ENCODE measurements around the gene TSPAN32. TPM values are rescaled to one million over a fixed set of nuclear protein-coding genes. Genes with fewer than 3 reads are reported as not detected.

Gene TSPAN32
- total and polyA plus RNA-seq, 10 of the 15 experiments (the other 5 are each of a cell fraction or from before 2014, with no cell fraction given), result 0.08 TPM; not detected in 9

GRCh38 chr11:2313051-2313951 is 11.5 kb downstream of the TSPAN32 start:
- no peaks in the 10 kb centered on the region for H3K27me3 ChIP-seq (replicated peaks in 1 of 2; ENCODE audit: control insufficient read depth in 2 of 2, insufficient read depth in 2 of 2, low read length in 1 of 2)

DNA sequence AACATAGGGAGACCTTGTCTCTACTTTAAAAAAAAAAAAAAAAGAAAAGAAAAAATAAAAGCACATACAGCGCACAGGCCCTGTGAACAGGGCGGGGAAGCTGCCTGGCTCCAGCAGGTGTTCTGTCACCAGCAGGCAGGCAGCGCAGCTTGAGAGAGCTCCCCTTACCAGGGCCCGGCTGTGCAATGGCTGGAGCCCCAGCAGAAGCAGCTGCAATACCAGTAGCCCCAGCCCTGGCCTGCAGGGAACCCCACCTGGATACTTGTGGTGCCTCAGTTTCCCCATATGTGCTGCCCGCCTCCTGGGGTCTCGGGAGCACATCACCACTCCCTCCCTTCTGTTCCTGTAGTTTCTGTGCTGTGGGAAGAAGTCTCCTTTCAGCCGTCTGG is 12.3 kb downstream of the TSPAN32 start:
- SMC1A ChIA-PET (ENCODE audit: uncharacterized antibody, unreplicated experiment), result no interaction called here
- TF ChIP-seq ZBED1 (IDR thresholded peaks at IDR 0.05; ENCODE audit: borderline replicate concordance) (no peak), CEBPB (IDR thresholded peaks at IDR 0.05; ENCODE audit: borderline replicate concordance in 1 of 2, low read depth in 2 of 2, low read length in 2 of 2) (no peak), ZNF217 (IDR thresholded peaks at IDR 0.05) (no peak), SUZ12 (IDR thresholded peaks at IDR 0.05; ENCODE audit: unreplicated experiment) (no peak), IRF5 (IDR thresholded peaks at IDR 0.05; ENCODE audit: borderline replicate concordance) (no peak), TARDBP (IDR thresholded peaks at IDR 0.05; ENCODE audit: borderline replicate concordance) (no peak)
- Histone ChIP-seq H3K9ac (ENCODE audit: control insufficient read depth, insufficient read depth, low read length) (no peak overlapping the region), H3K36me3 (ENCODE audit: control insufficient read depth in 2 of 2, insufficient read depth in 2 of 2, low read length in 1 of 2) (no peaks in the 10 kb centered on the region), H2AFZ (ENCODE audit: control insufficient read depth, low read depth, low read length) (no peak overlapping the region), H3K4me1 (ENCODE audit: control insufficient read depth, insufficient read depth, low read length) (no peaks in the 10 kb centered on the region), H3K27ac (ENCODE audit: control insufficient read depth, insufficient read depth) (no peak overlapping the region), H3K4me3 (no peak overlapping the region), H4K20me1 (ENCODE audit: control insufficient read depth, insufficient read depth) (no peaks in the 10 kb centered on the region), H3K9me3 (replicated peaks; ENCODE audit: control insufficient read depth, insufficient read depth, low read length) (no peaks in the 10 kb centered on the region), H3K4me2 (ENCODE audit: control insufficient read depth, insufficient read depth) (no peak overlapping the region), H3K27me3 (replicated peaks in 1 of 2; ENCODE audit: control insufficient read depth in 2 of 2, insufficient read depth in 2 of 2, low read length in 1 of 2) (no peaks in the 10 kb centered on the region), H3K79me2 (ENCODE audit: control insufficient read depth, insufficient read depth, low read length) (no peaks in the 10 kb centered on the region)
- CTCF ChIA-PET, result interaction anchor here (1.4 kb wide), 1 partner anchor 107 kb away, joined by 3 read pairs; no protein-coding TSS in a partner anchor
- DNase-seq (ENCODE audit: low read depth, low spot score) (no peak), ATAC-seq (no peak), FAIRE-seq (no peak)
- BruUV-seq (replicated peaks), result no TSS peak
- POLR2A ChIA-PET, result no interaction called here
- RAD21 ChIA-PET (ENCODE audit: unreplicated experiment), result no interaction called here
- 35% methylated on average over 7 of the region's 7 CpGs for WGBS (ENCODE audit: insufficient coverage, insufficient replicate concordance, low lambda C conversion rate, missing lambda C conversion rate)
- intact Hi-C loops (cut with micrococcal nuclease; ENCODE audit: unreplicated experiment) (no loop called here), in situ Hi-C loops (cut with MboI) (loop anchor here (5.0 kb wide), 1 partner anchor 103 kb away; no protein-coding TSS in a partner anchor)

More at GRCh38 chr11:2313051-2313951, 11.5 kb downstream of the TSPAN32 start:
- no peak overlapping the region for H3K9ac ChIP-seq (ENCODE audit: control insufficient read depth, insufficient read depth, low read length)
- in situ Hi-C loops (cut with MboI) (loop anchor here (5.0 kb wide), 1 partner anchor 104 kb away; no protein-coding TSS in a partner anchor), intact Hi-C loops (cut with micrococcal nuclease; ENCODE audit: unreplicated experiment) (no loop called here)
- POLR2A ChIA-PET, result no interaction called here
- H3K9me3 ChIP-seq (replicated peaks; ENCODE audit: control insufficient read depth, insufficient read depth, low read length), result no peaks in the 10 kb centered on the region
- no TSS peak for BruUV-seq (replicated peaks)
- H3K36me3 ChIP-seq (ENCODE audit: control insufficient read depth in 2 of 2, insufficient read depth in 2 of 2, low read length in 1 of 2), result no peaks in the 10 kb centered on the region
- no peak for TF ChIP-seq NRF1 (conservative IDR thresholded peaks at IDR 0.05; ENCODE audit: low read depth, low read length)
- TF ChIP-seq KLF5 (IDR thresholded peaks at IDR 0.05; ENCODE audit: partially characterized antibody), result no peak
- no peak for TF ChIP-seq HDAC6 (IDR thresholded peaks at IDR 0.05; ENCODE audit: unreplicated experiment)
- TF ChIP-seq NR2C2 (IDR thresholded peaks at IDR 0.05; ENCODE audit: borderline replicate concordance, control insufficient read depth, insufficient read length, low read depth), result no peak
- no peak for TF ChIP-seq STAT3 (IDR thresholded peaks at IDR 0.05; ENCODE audit: low read depth, low read length)
- TF ChIP-seq, protein P1, sequence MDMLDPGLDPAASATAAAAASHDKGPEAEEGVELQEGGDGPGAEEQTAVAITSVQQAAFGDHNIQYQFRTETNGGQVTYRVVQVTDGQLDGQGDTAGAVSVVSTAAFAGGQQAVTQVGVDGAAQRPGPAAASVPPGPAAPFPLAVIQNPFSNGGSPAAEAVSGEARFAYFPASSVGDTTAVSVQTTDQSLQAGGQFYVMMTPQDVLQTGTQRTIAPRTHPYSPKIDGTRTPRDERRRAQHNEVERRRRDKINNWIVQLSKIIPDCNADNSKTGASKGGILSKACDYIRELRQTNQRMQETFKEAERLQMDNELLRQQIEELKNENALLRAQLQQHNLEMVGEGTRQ (IDR thresholded peaks at IDR 0.05; ENCODE audit: borderline replicate concordance, low read depth, low read length), result no peak
- no peak overlapping the region for H3K4me3 ChIP-seq
- H2AFZ ChIP-seq (ENCODE audit: control insufficient read depth, low read depth, low read length), result no peak overlapping the region
- no peak for DNase-seq (ENCODE audit: low read depth, low spot score)
- H4K20me1 ChIP-seq (ENCODE audit: control insufficient read depth, insufficient read depth), result no peaks in the 10 kb centered on the region
- RAD21 ChIA-PET (ENCODE audit: unreplicated experiment), result no interaction called here
- no peak overlapping the region for H3K27ac ChIP-seq (ENCODE audit: control insufficient read depth, insufficient read depth)
- SMC1A ChIA-PET (ENCODE audit: uncharacterized antibody, unreplicated experiment), result no interaction called here
- H3K4me1 ChIP-seq (ENCODE audit: control insufficient read depth, insufficient read depth, low read length), result no peaks in the 10 kb centered on the region
- 46% methylated on average over 34 of the region's 34 CpGs for WGBS (ENCODE audit: insufficient coverage, insufficient replicate concordance, low lambda C conversion rate, missing lambda C conversion rate)
- no peak overlapping the region for H3K4me2 ChIP-seq (ENCODE audit: control insufficient read depth, insufficient read depth)
- ATAC-seq, result no peak
- H3K79me2 ChIP-seq (ENCODE audit: control insufficient read depth, insufficient read depth, low read length), result no peaks in the 10 kb centered on the region
- FAIRE-seq, result no peak
- CTCF ChIA-PET, result interaction anchor here (1.4 kb wide), 1 partner anchor 107 kb away, joined by 3 read pairs; no protein-coding TSS in a partner anchor

Data from GM12878 (cell line).